ENCODE measurements around the gene CRYGB. TPM values are rescaled to one million over a fixed set of nuclear protein-coding genes. Genes with fewer than 3 reads are reported as not detected.

Gene CRYGB
- total and polyA plus RNA-seq, 2 of the 13 experiments (the other 11 are each of a cell fraction or from before 2014, with no cell fraction given) = not detected

DNA sequence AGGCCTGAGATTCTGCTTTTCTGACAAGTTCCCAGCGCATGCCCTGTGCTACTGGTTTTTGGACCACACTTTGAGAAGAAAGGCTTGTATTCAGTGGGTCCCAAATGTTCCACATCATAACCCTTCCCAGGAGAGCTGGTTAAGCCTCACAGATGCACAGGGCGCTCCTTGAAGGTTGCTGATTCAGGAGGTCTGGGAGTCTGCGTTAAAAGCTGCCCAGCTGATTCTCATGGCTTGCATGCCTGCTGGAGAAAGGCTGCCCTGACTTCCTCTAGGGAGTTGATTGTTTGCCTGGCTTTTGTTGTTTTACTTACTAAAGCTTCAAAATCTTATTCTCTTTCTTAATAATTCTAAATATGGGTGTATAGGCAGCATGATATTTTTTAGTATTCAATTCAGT lies 42.3 kb downstream of the CRYGB start:
- FAIRE-seq = no peak
- Histone ChIP-seq H3K27me3 (ENCODE audit: control insufficient read depth in 1 of 2, insufficient read depth in 2 of 2, low read length in 2 of 2) (peaks cover 0 to 24% of the 10 kb centered on the region in 2 experiments; a peak in 2 of 5 replicates), H3K9me3 (ENCODE audit: low read length) (no peaks in the 10 kb centered on the region), H3K4me1 (ENCODE audit: insufficient read depth, low read length) (peaks cover 12% of the 10 kb centered on the region), H2AFZ (ENCODE audit: low read length) (no peak overlapping the region), H3K36me3 (replicated peaks in 1 of 2; ENCODE audit: control insufficient read depth in 1 of 2, insufficient read depth in 2 of 2, low read length in 2 of 2) (no peaks in the 10 kb centered on the region), H3K4me3 (replicated peaks in 1 of 3; ENCODE audit: insufficient read depth in 1 of 3, low read depth in 2 of 3, low read length in 3 of 3) (no peak overlapping the region), H4K20me1 (ENCODE audit: insufficient read depth, low read length) (no peaks in the 10 kb centered on the region), H3K79me2 (ENCODE audit: insufficient read depth, low read length) (no peaks in the 10 kb centered on the region), H3K4me2 (ENCODE audit: low read depth, low read length) (no peak overlapping the region), H3K27ac (ENCODE audit: extremely low read length, insufficient read depth, low read length) (no peak overlapping the region), H3K9ac (ENCODE audit: insufficient read depth, low read depth, low read length) (no peak overlapping the region)
- in situ Hi-C loops (cut with HindIII; ENCODE audit: extremely low pct_ligation_motif_present, low pct_unique_long_range_greater_than_20kb) (loop anchor here (5.0 kb wide), 1 partner anchor 154 kb away; the partner anchor contains the start of gene IDH1), intact Hi-C loops (cut with micrococcal nuclease; ENCODE audit: unreplicated experiment) (loop anchor here (10.0 kb wide), 1 partner anchor 251 kb away; no protein-coding TSS in a partner anchor)
- DNase-seq (ENCODE audit: low spot score) = no peak
- ATAC-seq = no peak
- 52% methylated on average over 3 of the region's 3 CpGs for WGBS (ENCODE audit: low lambda C conversion rate)
- TF ChIP-seq TFDP2 (CRISPR knock-in tag; IDR thresholded peaks at IDR 0.05) (no peak), GLI4 (CRISPR knock-in tag; IDR thresholded peaks at IDR 0.05; ENCODE audit: borderline replicate concordance) (no peak), ZNF740 (CRISPR knock-in tag; IDR thresholded peaks at IDR 0.05) (no peak), TCF12 (IDR thresholded peaks at IDR 0.05) (no peak), TCF12 (CRISPR knock-in tag; IDR thresholded peaks at IDR 0.05) (no peak), SRSF9 (IDR thresholded peaks at IDR 0.05; ENCODE audit: borderline replicate concordance, insufficient read depth, low read depth, low read length, poor library complexity, severe bottlenecking) (no peak), ZNF232 (CRISPR knock-in tag; IDR thresholded peaks at IDR 0.05; ENCODE audit: borderline replicate concordance) (no peak), NFE2 (CRISPR knock-in tag; IDR thresholded peaks at IDR 0.05) (no peak), ZNF749 (CRISPR knock-in tag; IDR thresholded peaks at IDR 0.05; ENCODE audit: borderline replicate concordance) (no peak), JDP2 (CRISPR knock-in tag; IDR thresholded peaks at IDR 0.05; ENCODE audit: borderline replicate concordance) (no peak), SYNCRIP (IDR thresholded peaks at IDR 0.05; ENCODE audit: insufficient read depth, low read depth, low read length) (no peak), ZNF20 (CRISPR knock-in tag; IDR thresholded peaks at IDR 0.05) (no peak)
- TF ChIP-seq, protein P1, sequence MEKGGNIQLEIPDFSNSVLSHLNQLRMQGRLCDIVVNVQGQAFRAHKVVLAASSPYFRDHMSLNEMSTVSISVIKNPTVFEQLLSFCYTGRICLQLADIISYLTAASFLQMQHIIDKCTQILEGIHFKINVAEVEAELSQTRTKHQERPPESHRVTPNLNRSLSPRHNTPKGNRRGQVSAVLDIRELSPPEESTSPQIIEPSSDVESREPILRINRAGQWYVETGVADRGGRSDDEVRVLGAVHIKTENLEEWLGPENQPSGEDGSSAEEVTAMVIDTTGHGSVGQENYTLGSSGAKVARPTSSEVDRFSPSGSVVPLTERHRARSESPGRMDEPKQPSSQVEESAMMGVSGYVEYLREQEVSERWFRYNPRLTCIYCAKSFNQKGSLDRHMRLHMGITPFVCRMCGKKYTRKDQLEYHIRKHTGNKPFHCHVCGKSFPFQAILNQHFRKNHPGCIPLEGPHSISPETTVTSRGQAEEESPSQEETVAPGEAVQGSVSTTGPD (CRISPR knock-in tag; IDR thresholded peaks at IDR 0.05) = no peak
- no TSS peak for BruUV-seq (replicated peaks)
- ChIA-PET POLR2A (interaction anchor here (1.4 kb wide), 1 partner anchor 151 kb away, joined by 5 read pairs; the partner anchor contains the start of gene IDH1), CTCF (ENCODE audit: low intra/inter-chr PET ratio, low total read pairs) (no interaction called here)

Data from HepG2 (cell line).